ENCODE measurements around the gene ZNF764.

DNA sequence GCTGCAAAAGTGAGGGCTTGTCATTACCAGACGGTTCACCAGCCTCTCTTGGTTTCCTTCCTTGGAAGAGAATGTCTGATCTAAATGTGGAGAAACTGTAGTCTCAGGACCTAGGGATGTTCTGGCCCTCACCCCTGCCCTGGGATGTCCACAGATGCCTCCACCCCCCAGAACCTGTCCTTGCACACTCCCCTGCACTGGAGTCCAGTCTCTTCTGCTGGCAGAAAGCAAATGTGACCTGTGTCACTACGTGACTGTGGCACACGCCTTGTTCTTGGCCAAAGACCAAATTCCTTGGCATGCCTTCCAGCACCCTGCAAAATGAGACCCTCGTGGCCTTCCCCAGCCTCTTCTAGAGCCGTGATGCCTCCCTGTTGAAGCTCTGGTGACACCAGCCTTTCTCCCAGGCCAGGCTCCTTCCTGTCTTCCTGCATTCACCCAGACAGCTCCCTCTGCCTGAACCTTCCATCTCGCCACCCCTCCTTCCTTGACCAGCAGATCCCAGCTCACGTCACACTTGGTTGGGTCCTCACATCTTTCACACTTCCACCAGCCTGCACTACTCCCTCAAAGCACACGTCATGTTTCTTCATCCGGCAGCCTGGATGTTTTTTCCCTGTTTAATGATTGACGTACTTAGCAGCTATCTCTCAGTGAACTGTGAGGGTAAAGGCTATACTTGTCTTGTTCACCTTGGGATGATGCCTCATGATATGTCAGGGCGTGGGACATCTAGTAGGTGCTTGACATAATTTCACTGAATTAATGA lies 36.1 kb downstream of the ZNF764 start:
- TF ChIP-seq, protein P1, sequence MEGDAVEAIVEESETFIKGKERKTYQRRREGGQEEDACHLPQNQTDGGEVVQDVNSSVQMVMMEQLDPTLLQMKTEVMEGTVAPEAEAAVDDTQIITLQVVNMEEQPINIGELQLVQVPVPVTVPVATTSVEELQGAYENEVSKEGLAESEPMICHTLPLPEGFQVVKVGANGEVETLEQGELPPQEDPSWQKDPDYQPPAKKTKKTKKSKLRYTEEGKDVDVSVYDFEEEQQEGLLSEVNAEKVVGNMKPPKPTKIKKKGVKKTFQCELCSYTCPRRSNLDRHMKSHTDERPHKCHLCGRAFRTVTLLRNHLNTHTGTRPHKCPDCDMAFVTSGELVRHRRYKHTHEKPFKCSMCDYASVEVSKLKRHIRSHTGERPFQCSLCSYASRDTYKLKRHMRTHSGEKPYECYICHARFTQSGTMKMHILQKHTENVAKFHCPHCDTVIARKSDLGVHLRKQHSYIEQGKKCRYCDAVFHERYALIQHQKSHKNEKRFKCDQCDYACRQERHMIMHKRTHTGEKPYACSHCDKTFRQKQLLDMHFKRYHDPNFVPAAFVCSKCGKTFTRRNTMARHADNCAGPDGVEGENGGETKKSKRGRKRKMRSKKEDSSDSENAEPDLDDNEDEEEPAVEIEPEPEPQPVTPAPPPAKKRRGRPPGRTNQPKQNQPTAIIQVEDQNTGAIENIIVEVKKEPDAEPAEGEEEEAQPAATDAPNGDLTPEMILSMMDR (IDR thresholded peaks at IDR 0.05 in 4 of 5, conservative IDR thresholded peaks at IDR 0.05 in 1 of 5), result no peak
- TF ChIP-seq POLR2A (IDR thresholded peaks at IDR 0.05), result no peak

All from gastrocnemius medialis (tissue), 4 donors.